Naive thymus-derived CD4-positive, alpha-beta T cell (primary cell): Measurements from ENCODE around the gene ESRRA. TPM values are rescaled to one million over a fixed set of nuclear protein-coding genes. Genes with fewer than 3 reads are reported as not detected.
A peak's percentile ranks its signal among the peaks of the same experiment; 100 is the strongest.

Experiments used
- ATAC-seq: fragments of 150-1000 bp; cut with Tn5 transposase; 2 replicates; pipeline ENCODE4 v1.10.0; 2021; ENCODE audit warnings: mild to moderate bottlenecking, moderate library complexity
- CTCF ChIA-PET: fragments of 350-600 bp; sonication (Branson Sonifier 250); formaldehyde crosslinking; loops from one replicate; lab custom pipeline; 2021; ENCODE audit warnings: antibody characterized with exemption; lab: Charles Lee
- POLR2A ChIA-PET: fragments of 350-600 bp; sonication (Branson Sonifier 250); formaldehyde crosslinking; loops from one replicate; lab custom pipeline; 2021; ENCODE audit warnings: antibody characterized with exemption, inconsistent platforms; lab: Charles Lee
- DNase-seq, 9 donors: peaks; one replicate each; pipeline versions ENCODE4 v3.0.0 to v3.0.0-alpha.2; 2020 to 2022; ENCODE audit warnings: mixed read lengths in 1 of 9
- H3K27ac ChIP-seq: one replicate; pipeline ENCODE4 v1.7.0; 2013; ENCODE audit warnings: mild to moderate bottlenecking, low read depth, low read length, moderate library complexity
- H3K27me3 ChIP-seq, 2 donors: one replicate each; pipeline ENCODE4 v1.7.0; 2013; ENCODE audit warnings: low read length in 2 of 2, mild to moderate bottlenecking in 2 of 2, moderate library complexity in 2 of 2; ENCODE audit not compliant: control insufficient read depth in 2 of 2, insufficient read depth in 2 of 2
- H3K36me3 ChIP-seq, 3 experiments: 1 replicate in 2 of 3; 2 replicates in 1 of 3; pipeline ENCODE4 v1.7.0; 2013; ENCODE audit warnings: low read length in 3 of 3, mild to moderate bottlenecking in 3 of 3, moderate library complexity in 1 of 3; ENCODE audit not compliant: insufficient read depth in 3 of 3, control insufficient read depth in 2 of 3
- H3K4me1 ChIP-seq, 2 donors: one replicate each; pipeline ENCODE4 v1.7.0; 2013; ENCODE audit warnings: low read length in 2 of 2, mild to moderate bottlenecking in 2 of 2, moderate library complexity in 1 of 2; ENCODE audit not compliant: control insufficient read depth in 2 of 2, insufficient read depth in 2 of 2
- H3K4me3 ChIP-seq: 2 replicates; pipeline ENCODE4 v1.7.0; 2013; ENCODE audit warnings: mild to moderate bottlenecking, low read length
- H3K9me3 ChIP-seq, 3 experiments: 1 replicate in 2 of 3; 2 replicates in 1 of 3; pipeline ENCODE4 v1.7.0; 2013; ENCODE audit warnings: low read length in 3 of 3; ENCODE audit not compliant: control insufficient read depth in 2 of 3
- H3K27ac Mint-ChIP-seq, 9 donors: one replicate each; pipeline ENCODE4 v1.8.0; 2020 to 2022; ENCODE audit warnings: mixed read lengths in 9 of 9, mild to moderate bottlenecking in 8 of 9, moderate library complexity in 5 of 9, inconsistent platforms in 2 of 9
- H3K27me3 Mint-ChIP-seq, 5 donors: one replicate each; pipeline ENCODE4 v1.8.0; 2021 to 2022; ENCODE audit warnings: mixed read lengths in 5 of 5, mild to moderate bottlenecking in 1 of 5
- H3K36me3 Mint-ChIP-seq, 5 donors: one replicate each; pipeline ENCODE4 v1.8.0; 2020 to 2022; ENCODE audit warnings: mixed read lengths in 5 of 5, mild to moderate bottlenecking in 3 of 5, inconsistent platforms in 1 of 5
- H3K4me1 Mint-ChIP-seq, 7 donors: one replicate each; pipeline ENCODE4 v1.8.0; 2020 to 2022; ENCODE audit warnings: mixed read lengths in 7 of 7, mild to moderate bottlenecking in 3 of 7, inconsistent platforms in 1 of 7
- H3K4me3 Mint-ChIP-seq, 10 donors: one replicate each; pipeline ENCODE4 v1.8.0; 2020 to 2022; ENCODE audit warnings: mild to moderate bottlenecking in 10 of 10, mixed read lengths in 10 of 10, moderate library complexity in 6 of 10, inconsistent platforms in 2 of 10
- H3K9me3 Mint-ChIP-seq, 11 donors: one replicate each; pipeline ENCODE4 v1.8.0; 2020 to 2022; ENCODE audit warnings: mixed read lengths in 11 of 11, mild to moderate bottlenecking in 4 of 11, inconsistent platforms in 1 of 11, moderate library complexity in 1 of 11
- intact Hi-C, 2 donors: fragments of 100-400 bp; cut with micrococcal nuclease; formaldehyde crosslinking; loops; one replicate each; pipeline ENCODE4 v1.15.1; 2023
- polyA plus RNA-seq, 2 donors: library from polyadenylated mRNA; unstranded; fragments of 300-500 nt; fragmentation: Illumina TruSeq; gene quantifications; one replicate each; pipeline ENCODE4 v1.2.3, GENCODE V29; 2021
- total RNA-seq, 6 experiments: library from RNA in 5 of 6; stranded (reverse) in 5 of 6; gene quantifications; 1 replicate in 5 of 6; 2 replicates in 1 of 6; pipeline ENCODE4 v1.2.3 and lab custom pipeline; 2021 to 2026

The ESRRA gene
- total and polyA plus RNA-seq, 7 experiments from 2014 or later: 5.3 to 42.0 (median 26.8) TPM

- intact Hi-C loops: loop anchor here (1.0 to 5.0 kb wide), 14 partner anchors 12 to 1540 kb away; partner anchors contain the start of genes ESRRA (in 2 of the 2), CCDC88B (in 1 of the 2), CFL1 (in 1 of the 2) and FKBP2 (in 1 of the 2)
- ChIA-PET CTCF (interaction anchor here (0.6 to 2.5 kb wide), 26 partner anchors 11 to 1192 kb away, joined by 3 to 18 read pairs (median 4); partner anchors contain the start of genes BAD, CATSPERZ, CCDC88B and ESRRA), POLR2A (interaction anchor here (0.5 to 4.2 kb wide), 36 partner anchors 9 to 1652 kb away, joined by 3 to 45 read pairs (median 5); partner anchors contain the start of genes BAD, C11orf98, CATSPERZ and CCDC88B)
- Histone ChIP-seq H3K4me3 (peak within 1 kb of the TSS; percentile 60), H3K36me3 (peaks cover 0 to 48% (median 0%) of the 10 kb centered on the region in 3 experiments), H3K4me1 (peaks cover 7 to 10% of the 10 kb centered on the region in 2 donors), H3K27ac (peak within 1 kb of the TSS; percentile 92), H3K9me3 (no peaks in the 10 kb centered on the region), H3K27me3 (no peaks in the 10 kb centered on the region)
- H3K4me1 Mint-ChIP-seq: peaks cover 27 to 47% (median 35%) of the 10 kb centered on the region in 7 donors
- H3K27ac Mint-ChIP-seq: peak within 1 kb of the TSS; percentile 97 to 100 (median 100)
- no peaks in the 10 kb centered on the region for H3K9me3 Mint-ChIP-seq
- peak within 1 kb of the TSS; percentile 85 to 99 (median 96) for H3K4me3 Mint-ChIP-seq
- DNase-seq (peak; percentile 73 to 100 (median 98)), ATAC-seq (peak; percentile 85)
- H3K27me3 Mint-ChIP-seq: no peaks in the 10 kb centered on the region
- peaks cover 0 to 24% (median 6%) of the 10 kb centered on the region in 5 donors for H3K36me3 Mint-ChIP-seq
Measured at GRCh38 chr11:64317325-64317960, 12.1 kb downstream of the ESRRA start, which contains the start of gene TRMT112. Gene TRMT112 (minus strand): TSS chr11:64317559. CDS start chr11:64317526, 33 bp downstream.

- Histone ChIP-seq H3K27ac (peak within 1 kb of the TSS; percentile 92), H3K36me3 (peaks cover 0 to 55% (median 0%) of the 10 kb centered on the region in 3 experiments), H3K4me1 (peaks cover 7 to 10% of the 10 kb centered on the region in 2 donors), H3K9me3 (no peaks in the 10 kb centered on the region), H3K27me3 (no peaks in the 10 kb centered on the region), H3K4me3 (peak within 1 kb of the TSS; percentile 60)
- ATAC-seq: peak; percentile 87
- Mint-ChIP-seq H3K4me3 (peak within 1 kb of the TSS; percentile 85 to 99 (median 96)), H3K9me3 (no peaks in the 10 kb centered on the region), H3K27me3 (no peaks in the 10 kb centered on the region), H3K4me1 (peaks cover 20 to 40% (median 27%) of the 10 kb centered on the region in 7 donors), H3K27ac (peak within 1 kb of the TSS; percentile 97 to 100 (median 100)), H3K36me3 (peaks cover 0 to 23% (median 6%) of the 10 kb centered on the region in 5 donors)
- ChIA-PET POLR2A (interaction anchor here (0.5 to 4.2 kb wide), 36 partner anchors 10 to 1653 kb away, joined by 3 to 45 read pairs (median 5); partner anchors contain the start of genes BAD, C11orf98, CATSPERZ and CCDC88B), CTCF (interaction anchor here (0.5 to 2.5 kb wide), 26 partner anchors 11 to 1191 kb away, joined by 3 to 18 read pairs (median 4); partner anchors contain the start of genes BAD, CATSPERZ, CCDC88B and ESRRA)
- intact Hi-C loops: loop anchor here (1.0 to 5.0 kb wide), 16 partner anchors 13 to 1539 kb away; partner anchors contain the start of genes CCDC88B (in 2 of the 2), ESRRA (in 2 of the 2), FKBP2 (in 2 of the 2) and GPR137 (in 2 of the 2)
- peak; percentile 93 to 97 (median 96) for DNase-seq
Measured at GRCh38 chr11:64317961-64318765, 12.8 kb downstream of the ESRRA start, which contains the start of gene PRDX5. Gene PRDX5 (plus strand): TSS chr11:64318121. CDS start chr11:64318216, 95 bp downstream.

- no peaks in the 10 kb centered on the region for H3K9me3 ChIP-seq
- H3K9me3 Mint-ChIP-seq: no peaks in the 10 kb centered on the region
- peak overlapping the region; percentile 85 to 99 (median 96) for H3K4me3 Mint-ChIP-seq
- DNase-seq (no peak), ATAC-seq (no peak)
- H3K36me3 ChIP-seq: peaks cover 0 to 52% (median 0%) of the 10 kb centered on the region in 3 experiments
- intact Hi-C loops: loop anchor here (1.0 to 5.0 kb wide), 9 partner anchors 12 to 1538 kb away; partner anchors contain the start of genes CCDC88B (in 1 of the 2), CFL1 (in 1 of the 2), FKBP2 (in 1 of the 2) and GPR137 (in 1 of the 2)
- H3K4me1 ChIP-seq: peaks cover 7 to 10% of the 10 kb centered on the region in 2 donors
- H3K27ac Mint-ChIP-seq: peak overlapping the region; percentile 93 to 100 (median 100)
- H3K4me1 Mint-ChIP-seq: peaks cover 17 to 38% (median 26%) of the 10 kb centered on the region in 7 donors
- ChIA-PET CTCF (interaction anchor here (1.3 to 2.4 kb wide), 4 partner anchors 11 to 114 kb away, joined by 4 to 16 read pairs (median 8); partner anchors contain the start of gene FERMT3), POLR2A (interaction anchor here (1.5 to 4.2 kb wide), 8 partner anchors 15 to 457 kb away, joined by 4 to 45 read pairs (median 24); partner anchors contain the start of genes BAD, CCDC88B, ESRRA and FKBP2)
- H3K27ac ChIP-seq: peak overlapping the region; percentile 92
- H3K27me3 ChIP-seq: no peaks in the 10 kb centered on the region
- H3K27me3 Mint-ChIP-seq: no peaks in the 10 kb centered on the region
- peak overlapping the region; percentile 60 for H3K4me3 ChIP-seq
- peaks cover 0 to 22% (median 6%) of the 10 kb centered on the region in 5 donors for H3K36me3 Mint-ChIP-seq
Measured at GRCh38 chr11:64318766-64319761, 13.7 kb downstream of the ESRRA start.

GRCh38 chr11:64320556-64320955 lies 15.2 kb downstream of the ESRRA start:
- intact Hi-C loops: no loop called here
- H3K4me3 Mint-ChIP-seq: peak overlapping the region in 5 of 10 donors; percentile 17 to 68 (median 33)
- Histone ChIP-seq H3K9me3 (no peaks in the 10 kb centered on the region), H3K4me3 (no peak overlapping the region), H3K4me1 (peaks cover 7 to 10% of the 10 kb centered on the region in 2 donors), H3K27ac (no peak overlapping the region), H3K36me3 (peaks cover 0 to 37% (median 0%) of the 10 kb centered on the region in 3 experiments), H3K27me3 (no peaks in the 10 kb centered on the region)
- H3K36me3 Mint-ChIP-seq: peaks cover 0 to 18% (median 6%) of the 10 kb centered on the region in 5 donors
- no peaks in the 10 kb centered on the region for H3K27me3 Mint-ChIP-seq
- CTCF ChIA-PET: no interaction called here
- H3K4me1 Mint-ChIP-seq: peaks cover 17 to 35% (median 26%) of the 10 kb centered on the region in 7 donors
- H3K9me3 Mint-ChIP-seq: no peaks in the 10 kb centered on the region
- ATAC-seq: no peak
- DNase-seq: no peak
- POLR2A ChIA-PET: interaction anchor here (1.0 to 1.1 kb wide), 2 partner anchors 19 to 458 kb away, joined by 3 read pairs; partner anchors contain the start of genes CCDC88B and SF1
- peak overlapping the region in 4 of 9 donors; percentile 16 to 99 (median 66) for H3K27ac Mint-ChIP-seq

- Histone ChIP-seq H3K4me1 (peaks cover 7 to 10% of the 10 kb centered on the region in 2 donors), H3K27me3 (no peaks in the 10 kb centered on the region), H3K27ac (no peak overlapping the region), H3K4me3 (no peak overlapping the region), H3K36me3 (peaks cover 0 to 32% (median 0%) of the 10 kb centered on the region in 3 experiments), H3K9me3 (no peaks in the 10 kb centered on the region)
- ChIA-PET CTCF (no interaction called here), POLR2A (interaction anchor here (1.1 kb wide), 1 partner anchor 458 kb away, joined by 3 read pairs; the partner anchor contains the start of gene SF1)
- Mint-ChIP-seq H3K4me1 (peaks cover 17 to 35% (median 26%) of the 10 kb centered on the region in 7 donors), H3K27ac (peak overlapping the region in 4 of 9 donors; percentile 19 to 75 (median 42)), H3K4me3 (peak overlapping the region in 4 of 10 donors; percentile 17 to 29 (median 24)), H3K27me3 (no peaks in the 10 kb centered on the region), H3K36me3 (peaks cover 0 to 18% (median 6%) of the 10 kb centered on the region in 5 donors), H3K9me3 (no peaks in the 10 kb centered on the region)
- DNase-seq (no peak), ATAC-seq (no peak)
- intact Hi-C loops: no loop called here
Measured at GRCh38 chr11:64321026-64321425, 15.7 kb downstream of the ESRRA start.
